Astrocyte of the cerebellum (primary cell): ENCODE data around the gene SHANK1.

Experiments
- DNase-seq: peaks from one replicate; pipeline ENCODE4 v3.0.0-alpha.2; 2011; ENCODE audit warnings: low read depth
- H3K4me3 ChIP-seq: 2 replicates; pipeline ENCODE4 v1.5.1; 2011; ENCODE audit warnings: mild to moderate bottlenecking, low read depth, low read length, moderate library complexity
- in situ Hi-C: cut with HindIII; loops from 2 replicates; pipeline ENCODE4 v1.10.0; 2017; ENCODE audit warnings: low sequenced_read_pairs
- TF ChIP-seq, protein P1 (sequence below): IDR thresholded peaks from 2 replicates; pipeline ENCODE4 v1.5.1; 2012; ENCODE audit warnings: low read length, low read depth, moderate library complexity, mild to moderate bottlenecking; ENCODE audit errors: missing control alignments

SHANK1 gene

DNA sequence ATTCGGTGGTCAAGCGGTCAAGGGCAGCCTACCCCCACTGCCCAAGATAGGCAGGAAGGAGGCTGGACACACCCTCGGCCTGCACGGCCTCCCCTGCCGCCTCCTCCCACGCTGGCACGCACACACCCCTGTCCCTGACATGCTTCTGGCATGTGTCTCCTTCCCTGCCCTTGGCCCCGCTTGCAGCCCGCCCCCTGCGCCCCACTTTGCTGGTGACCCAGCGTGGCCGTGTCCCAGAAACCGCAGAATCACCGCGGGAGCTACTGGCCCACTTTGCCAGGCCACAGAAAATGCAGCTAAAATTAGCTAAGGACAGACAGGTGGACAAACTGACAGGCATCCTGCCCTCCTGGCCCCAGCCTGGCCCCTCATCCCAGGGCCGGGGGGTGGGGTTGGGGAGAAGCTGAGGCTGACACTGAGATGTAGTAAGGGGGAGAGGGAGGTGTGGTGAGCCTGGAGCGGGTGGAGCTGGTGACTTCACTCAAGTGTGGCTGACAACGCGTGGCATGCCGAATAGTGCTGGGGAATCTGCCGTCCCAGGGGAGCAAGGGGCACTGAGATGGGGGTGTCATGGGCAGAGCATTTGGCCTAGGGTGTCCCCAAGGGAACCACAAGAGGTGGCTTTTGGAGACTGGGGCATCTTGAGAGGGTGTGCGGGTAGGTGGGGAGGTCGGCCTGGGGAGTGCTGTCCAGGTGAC, 2.4 kb downstream of the SHANK1 start:
- TF ChIP-seq, protein P1, sequence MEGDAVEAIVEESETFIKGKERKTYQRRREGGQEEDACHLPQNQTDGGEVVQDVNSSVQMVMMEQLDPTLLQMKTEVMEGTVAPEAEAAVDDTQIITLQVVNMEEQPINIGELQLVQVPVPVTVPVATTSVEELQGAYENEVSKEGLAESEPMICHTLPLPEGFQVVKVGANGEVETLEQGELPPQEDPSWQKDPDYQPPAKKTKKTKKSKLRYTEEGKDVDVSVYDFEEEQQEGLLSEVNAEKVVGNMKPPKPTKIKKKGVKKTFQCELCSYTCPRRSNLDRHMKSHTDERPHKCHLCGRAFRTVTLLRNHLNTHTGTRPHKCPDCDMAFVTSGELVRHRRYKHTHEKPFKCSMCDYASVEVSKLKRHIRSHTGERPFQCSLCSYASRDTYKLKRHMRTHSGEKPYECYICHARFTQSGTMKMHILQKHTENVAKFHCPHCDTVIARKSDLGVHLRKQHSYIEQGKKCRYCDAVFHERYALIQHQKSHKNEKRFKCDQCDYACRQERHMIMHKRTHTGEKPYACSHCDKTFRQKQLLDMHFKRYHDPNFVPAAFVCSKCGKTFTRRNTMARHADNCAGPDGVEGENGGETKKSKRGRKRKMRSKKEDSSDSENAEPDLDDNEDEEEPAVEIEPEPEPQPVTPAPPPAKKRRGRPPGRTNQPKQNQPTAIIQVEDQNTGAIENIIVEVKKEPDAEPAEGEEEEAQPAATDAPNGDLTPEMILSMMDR = no peak
- DNase-seq = no peak

DNA sequence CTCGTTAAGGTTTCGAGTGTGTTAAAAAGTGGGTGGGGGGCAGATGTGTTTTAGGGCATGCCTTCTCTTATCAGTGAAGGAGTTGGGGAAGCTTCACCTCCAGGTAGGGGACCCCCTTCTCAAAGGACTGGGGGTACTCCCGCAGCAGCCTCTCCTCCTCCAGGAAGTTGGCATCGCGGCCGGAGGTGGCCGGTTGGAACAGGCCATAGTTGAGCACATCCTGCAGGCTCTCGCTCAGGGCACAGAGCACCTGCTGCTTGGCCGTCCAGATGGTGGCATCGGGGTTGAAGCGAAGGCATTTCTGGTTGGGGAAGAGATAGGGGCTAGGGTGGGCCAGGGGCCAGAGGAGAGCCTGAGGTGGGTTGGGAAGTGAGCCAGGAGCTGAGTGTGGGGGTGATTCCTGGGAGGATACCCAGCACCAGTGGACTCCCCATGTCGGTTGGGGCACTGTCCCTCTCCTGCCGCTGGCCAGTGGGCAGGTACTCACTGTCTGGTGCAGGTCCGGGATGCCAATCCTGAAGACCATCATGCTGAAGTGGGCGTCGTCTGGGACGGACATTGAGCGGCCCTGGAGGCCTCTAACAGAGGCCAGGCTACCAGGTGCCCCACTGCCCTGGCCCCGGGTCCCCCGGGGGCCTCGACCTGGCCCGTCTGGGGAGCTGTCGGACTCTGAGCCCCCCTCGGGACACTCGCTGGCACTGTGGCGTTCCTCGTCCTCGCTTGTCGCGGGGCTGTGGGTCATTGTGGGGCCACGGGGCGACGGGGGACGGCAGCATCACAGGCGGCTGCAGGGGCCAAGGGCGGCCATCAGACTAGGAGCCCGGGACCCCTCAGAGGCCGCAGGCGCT, 3.2 kb downstream of the SHANK1 start:
- in situ Hi-C loops = no loop called here
- no peak overlapping the region for H3K4me3 ChIP-seq
- no peak for DNase-seq
- TF ChIP-seq, protein P1 = no peak

More for the DNA sequence above, 2.4 kb downstream of the SHANK1 start:
- H3K4me3 ChIP-seq = no peak overlapping the region
- in situ Hi-C loops = no loop called here

DNA sequence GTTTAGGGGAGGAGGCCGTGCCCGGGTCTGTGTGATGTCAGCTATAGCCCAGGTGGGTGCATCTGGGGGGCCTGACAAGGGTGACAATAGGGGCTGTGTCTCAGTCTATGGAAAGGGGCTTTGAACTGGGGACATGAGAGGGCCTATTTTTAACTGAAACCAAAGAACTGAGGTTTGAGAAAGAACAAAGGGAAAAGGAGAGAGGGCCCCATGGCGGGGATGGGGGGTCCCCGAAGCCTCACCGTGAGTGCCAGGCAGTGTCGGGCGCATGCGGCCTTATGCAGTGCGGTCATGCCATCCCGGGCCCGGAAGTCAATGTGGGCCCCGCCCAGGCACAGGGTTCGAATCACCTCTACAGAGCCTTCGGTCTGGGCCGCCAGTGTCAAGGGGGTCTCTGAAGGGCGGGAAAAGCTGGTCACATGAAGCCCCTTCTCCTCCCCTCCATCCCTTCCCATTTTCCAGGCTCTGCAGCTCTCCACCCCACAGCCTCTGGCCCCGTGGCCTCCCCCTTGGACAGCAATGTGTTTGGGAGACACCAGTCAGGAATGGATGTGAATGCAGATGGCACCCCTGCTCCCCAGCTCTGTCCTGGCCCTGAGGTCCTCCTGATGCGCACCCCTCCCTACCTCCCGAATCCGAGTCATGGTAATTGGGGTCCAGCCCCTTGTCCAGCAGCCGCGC, 5.9 kb downstream of the SHANK1 start:
- H3K4me3 ChIP-seq = no peak overlapping the region
- in situ Hi-C loops = no loop called here
- TF ChIP-seq, protein P1 = no peak
- DNase-seq = no peak

DNA sequence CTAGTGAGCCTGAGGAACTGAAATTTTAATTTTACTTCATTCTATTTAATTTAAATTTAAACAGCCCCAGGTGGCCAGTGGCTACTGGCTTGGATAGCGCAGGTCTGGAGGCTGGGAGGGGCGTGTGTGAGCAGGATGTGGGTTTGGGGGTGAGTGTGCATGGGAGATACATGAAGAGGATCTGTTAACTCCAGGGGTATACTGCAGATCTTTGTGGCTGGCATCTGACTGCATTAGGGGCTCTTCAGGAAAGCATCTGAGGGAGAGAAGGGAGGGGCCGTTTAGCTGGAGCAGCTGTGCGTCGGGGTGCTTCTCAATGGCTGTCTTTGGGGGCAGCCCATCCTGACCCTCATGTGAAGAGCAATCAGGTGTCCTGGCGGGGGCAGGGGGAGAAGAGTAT, 6.8 kb downstream of the SHANK1 start:
- TF ChIP-seq, protein P1 = no peak
- DNase-seq = no peak
- in situ Hi-C loops = no loop called here
- no peak overlapping the region for H3K4me3 ChIP-seq

DNA sequence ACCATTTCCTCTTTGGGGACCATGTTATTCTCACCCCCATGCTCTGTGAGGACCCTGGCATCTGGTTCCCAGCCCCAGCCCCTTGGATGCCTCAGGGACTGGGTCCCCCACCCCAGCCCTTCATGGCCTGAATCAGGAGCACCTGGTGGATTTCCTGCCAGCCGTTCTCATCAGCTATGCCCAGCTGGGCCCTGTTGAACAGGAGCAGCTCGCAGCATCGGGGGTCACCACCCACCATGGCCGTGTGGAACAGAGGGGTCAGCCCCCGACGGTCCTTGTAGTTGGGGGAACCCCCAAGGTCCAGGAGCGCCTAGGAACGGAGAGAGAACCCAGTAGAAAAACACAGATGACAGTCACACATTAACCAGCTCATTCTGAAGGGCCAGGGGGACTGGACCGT, 7.8 kb downstream of the SHANK1 start:
- in situ Hi-C loops = no loop called here
- TF ChIP-seq, protein P1 = no peak

DNA sequence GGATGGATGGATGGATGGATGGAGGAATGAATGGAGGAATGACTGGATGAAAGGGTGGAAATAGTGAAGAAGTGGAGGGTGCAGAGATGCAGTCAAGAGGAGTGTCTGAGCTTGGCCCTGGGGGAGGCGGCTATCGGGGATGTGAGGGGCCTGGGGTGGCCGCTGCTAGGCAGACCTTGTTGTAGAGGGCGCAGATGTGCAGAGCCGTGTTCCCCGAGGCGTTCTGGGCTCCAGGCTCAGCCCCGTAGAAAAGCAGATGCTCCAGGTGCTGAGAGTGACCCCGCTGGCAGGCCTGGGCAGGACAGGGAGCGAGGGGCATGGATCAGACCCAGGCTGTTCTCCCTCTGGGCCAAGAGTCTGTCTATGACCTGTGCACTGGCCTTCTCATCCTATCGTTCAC, 8.4 kb downstream of the SHANK1 start:
- in situ Hi-C loops = no loop called here
- TF ChIP-seq, protein P1 = no peak
- no peak overlapping the region for H3K4me3 ChIP-seq

More for the DNA sequence above, 7.8 kb downstream of the SHANK1 start:
- DNase-seq = no peak
- H3K4me3 ChIP-seq = no peak overlapping the region

More for the DNA sequence above, 8.4 kb downstream of the SHANK1 start:
- no peak for DNase-seq
